Fibroblast of peridontal ligament (primary cell): ENCODE data around the gene DMD.
A peak's percentile ranks its signal among the peaks of the same experiment; 100 is the strongest.

Source experiments
- DNase-seq: peaks from one replicate; pipeline ENCODE4 v3.0.0-alpha.2; 2010; ENCODE audit errors: extremely low read depth

Gene DMD

DNA sequence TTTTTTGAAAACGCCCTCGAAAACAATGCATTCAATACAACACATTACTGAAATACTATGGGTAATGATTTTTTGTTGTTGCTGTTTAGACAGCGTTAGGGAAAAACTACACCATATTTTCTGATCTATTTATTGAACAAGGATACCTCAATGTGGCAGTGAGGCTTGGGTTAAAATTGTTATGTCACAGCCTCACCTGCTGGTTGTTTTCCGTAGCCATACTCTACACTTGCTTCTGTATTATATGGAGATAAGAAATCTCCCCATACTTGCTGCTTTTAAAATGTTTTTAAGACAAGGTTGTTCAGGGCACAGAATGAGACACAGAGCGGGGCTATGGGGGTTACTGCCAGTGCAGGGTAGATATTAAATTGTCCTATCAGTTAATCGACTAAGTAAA, 1917.9 kb downstream of the DMD start:
- no peak for DNase-seq

GRCh38 chrX:31291131-31291530, 1920.2 kb downstream of the DMD start:
- no peak for DNase-seq

DNA sequence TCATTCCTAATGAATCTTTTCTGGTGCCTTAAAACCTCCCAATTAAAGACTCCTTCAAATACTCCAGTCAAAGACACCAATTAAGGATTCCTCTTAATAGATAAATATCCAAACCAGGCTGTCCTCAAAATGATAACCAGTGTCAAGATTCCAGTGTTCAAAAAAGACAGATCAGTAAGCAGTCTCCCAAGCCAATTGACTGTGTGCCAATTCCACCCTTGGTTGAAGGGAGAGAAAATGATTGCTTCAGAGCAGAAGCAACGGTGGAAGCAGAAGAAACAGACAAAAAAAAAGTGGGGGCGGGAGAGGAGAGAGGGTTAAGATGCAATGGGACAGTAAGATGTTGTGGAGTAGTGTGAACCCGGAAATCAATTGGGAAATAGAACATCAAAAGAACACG, 1923.5 kb downstream of the DMD start:
- no peak for DNase-seq

DNA sequence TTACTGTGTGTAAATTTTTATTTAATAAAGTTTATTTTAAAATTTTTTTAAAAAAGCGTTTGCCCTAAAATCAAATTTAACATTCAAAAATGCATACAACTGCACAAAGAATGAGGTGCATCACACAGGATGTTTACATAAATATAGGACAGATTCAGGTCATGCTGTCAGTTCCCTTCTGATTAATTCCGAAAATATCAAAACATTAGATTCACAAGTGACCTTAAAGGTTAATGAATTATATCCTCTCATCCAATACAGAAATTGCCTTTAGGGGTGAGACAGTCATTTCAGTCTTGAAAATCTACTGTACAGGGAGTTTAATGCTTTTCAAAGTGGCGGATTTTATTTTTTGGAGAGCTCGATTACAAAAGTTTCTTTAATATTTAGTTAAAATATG, 1930.8 kb downstream of the DMD start:
- DNase-seq, result no peak

DNA sequence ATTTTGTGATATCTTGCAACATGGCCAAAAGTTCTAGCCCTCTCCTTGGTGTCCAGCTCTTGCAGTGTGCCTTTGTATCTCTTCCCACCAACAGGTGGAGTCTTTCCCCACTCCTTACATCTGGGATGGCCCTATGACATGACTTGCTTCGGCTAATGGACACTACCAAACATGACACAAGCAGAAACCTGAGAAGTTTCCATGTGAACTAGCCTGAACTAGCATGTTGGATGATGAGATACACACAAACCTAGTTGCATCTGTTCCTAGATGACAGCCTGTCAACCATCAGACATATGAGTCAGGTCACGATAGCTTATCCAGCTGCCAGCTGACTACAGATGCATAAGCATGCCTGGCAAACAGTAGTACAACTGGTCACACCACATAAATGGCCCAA, 1932.0 kb downstream of the DMD start:
- peak; percentile 23 for DNase-seq

DNA sequence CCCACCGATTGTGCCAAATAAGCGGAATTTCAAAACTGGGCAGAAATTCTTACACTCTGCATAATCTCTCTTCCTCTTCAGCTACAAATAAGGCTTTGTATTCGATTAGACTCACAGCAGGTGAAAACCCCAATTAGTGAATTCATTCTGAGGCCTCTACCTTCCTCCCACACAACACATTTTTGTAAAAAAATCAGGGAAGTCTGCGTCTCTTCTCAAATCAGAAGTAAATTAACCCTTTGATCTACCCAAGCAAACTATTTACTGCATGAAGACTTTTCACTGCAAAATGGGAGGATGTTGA, 1938.9 kb downstream of the DMD start:
- DNase-seq, result no peak

DNA sequence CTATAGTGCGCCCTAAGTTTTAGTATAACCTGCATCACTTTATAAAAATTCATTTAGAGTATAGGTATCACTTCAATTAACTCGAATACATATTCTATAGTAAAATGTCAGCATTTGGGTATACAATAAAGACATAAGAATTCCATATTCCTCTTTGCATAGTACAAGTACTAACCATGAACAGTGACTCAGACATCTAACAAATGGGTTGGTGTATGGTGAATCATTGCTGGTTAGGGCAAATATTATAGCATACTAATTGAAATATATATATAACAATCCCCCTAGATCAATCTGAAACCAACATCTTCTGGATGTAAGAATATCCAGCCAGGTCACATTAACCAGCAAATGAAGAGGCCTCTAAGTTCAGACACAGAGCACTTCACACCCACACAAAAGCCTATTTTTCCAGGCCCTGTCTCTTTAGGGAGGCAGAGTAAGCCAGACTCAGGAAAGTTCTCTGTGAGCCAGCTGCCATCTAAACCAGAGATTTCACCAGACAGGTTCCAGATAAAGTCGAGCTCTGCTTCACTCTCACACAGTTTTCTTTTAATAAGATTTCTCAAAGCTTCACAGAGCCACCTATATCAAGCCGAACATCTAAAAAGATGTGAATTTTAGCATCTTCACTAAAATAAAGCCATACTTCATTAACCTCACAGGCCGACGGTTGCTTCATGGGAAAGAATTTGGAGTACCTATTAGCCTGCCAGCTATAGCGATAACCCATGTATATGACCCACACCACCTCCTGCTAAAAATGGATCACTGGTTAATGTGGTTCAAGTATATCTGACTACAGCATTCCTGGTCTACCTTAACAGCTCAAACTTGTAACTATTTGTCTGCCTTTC, 1939.5 kb downstream of the DMD start:
- no peak for DNase-seq

DNA sequence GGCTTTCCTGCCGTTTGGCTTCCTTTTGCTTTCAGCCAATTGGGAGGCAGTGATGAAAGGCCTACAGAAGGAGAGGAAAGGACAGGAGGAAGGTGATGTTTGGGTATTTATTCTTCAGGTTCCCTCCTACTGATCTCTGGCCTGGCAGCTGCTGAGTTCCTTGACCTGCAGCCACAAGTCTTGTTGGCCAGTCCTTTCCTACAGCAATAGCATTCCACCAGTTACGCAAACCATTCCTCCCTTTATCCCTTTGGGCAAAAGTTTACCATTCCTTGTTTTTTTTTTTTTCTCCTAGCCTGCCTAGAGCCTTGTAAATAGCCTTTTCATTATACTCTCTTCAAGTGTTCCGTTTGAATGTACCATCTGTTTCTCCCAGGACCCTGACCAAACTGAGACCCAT, 1941.4 kb downstream of the DMD start:
- no peak for DNase-seq

DNA sequence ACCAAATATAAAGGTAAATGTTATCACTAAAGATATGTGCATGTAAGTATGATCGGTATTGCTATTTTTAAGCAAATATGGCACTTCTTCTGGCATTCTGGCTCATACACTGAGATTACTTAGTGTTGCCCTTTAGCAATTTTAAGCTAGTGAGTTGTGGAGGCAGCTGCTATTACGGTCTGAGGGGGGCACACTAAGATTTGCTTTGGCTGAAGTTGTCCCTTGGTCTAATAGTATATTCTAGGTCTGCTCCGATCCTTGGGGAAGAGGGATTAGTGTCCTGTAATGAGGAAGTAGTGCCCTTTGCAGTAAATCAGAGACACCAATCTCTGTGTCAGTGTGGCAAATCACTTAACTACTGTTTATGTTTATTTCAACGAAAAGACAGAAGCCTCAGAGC, 1943.0 kb downstream of the DMD start:
- DNase-seq, result peak; percentile 30

GRCh38 chrX:31266203-31267076, 1944.9 kb downstream of the DMD start:
- DNase-seq, result no peak

- no peak for DNase-seq
These were observed 1946.0 kb downstream of the DMD start for GRCh38 chrX:31265383-31265782.

DNA sequence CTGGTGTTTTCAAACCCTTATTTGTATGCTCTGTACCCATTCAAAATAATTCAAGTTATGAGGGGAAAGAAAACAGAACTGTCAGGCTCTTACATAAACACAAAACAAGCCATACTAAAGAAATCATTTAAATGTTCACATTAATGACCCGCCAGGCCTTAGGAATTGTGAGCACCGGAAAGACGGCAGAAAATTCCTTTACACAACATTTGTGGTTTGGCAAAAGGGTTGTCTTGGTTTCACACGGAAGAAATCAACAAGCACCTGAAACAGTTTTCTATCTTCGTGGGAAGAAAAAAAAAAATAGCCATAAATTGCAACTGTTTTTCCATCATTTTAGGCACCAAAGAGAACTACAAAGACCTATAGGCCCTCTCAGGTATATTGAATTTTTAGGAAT, 1951.0 kb downstream of the DMD start:
- peak; percentile 38 for DNase-seq

- no peak for DNase-seq
These were observed 1953.2 kb downstream of the DMD start for GRCh38 chrX:31258166-31258565.

DNA sequence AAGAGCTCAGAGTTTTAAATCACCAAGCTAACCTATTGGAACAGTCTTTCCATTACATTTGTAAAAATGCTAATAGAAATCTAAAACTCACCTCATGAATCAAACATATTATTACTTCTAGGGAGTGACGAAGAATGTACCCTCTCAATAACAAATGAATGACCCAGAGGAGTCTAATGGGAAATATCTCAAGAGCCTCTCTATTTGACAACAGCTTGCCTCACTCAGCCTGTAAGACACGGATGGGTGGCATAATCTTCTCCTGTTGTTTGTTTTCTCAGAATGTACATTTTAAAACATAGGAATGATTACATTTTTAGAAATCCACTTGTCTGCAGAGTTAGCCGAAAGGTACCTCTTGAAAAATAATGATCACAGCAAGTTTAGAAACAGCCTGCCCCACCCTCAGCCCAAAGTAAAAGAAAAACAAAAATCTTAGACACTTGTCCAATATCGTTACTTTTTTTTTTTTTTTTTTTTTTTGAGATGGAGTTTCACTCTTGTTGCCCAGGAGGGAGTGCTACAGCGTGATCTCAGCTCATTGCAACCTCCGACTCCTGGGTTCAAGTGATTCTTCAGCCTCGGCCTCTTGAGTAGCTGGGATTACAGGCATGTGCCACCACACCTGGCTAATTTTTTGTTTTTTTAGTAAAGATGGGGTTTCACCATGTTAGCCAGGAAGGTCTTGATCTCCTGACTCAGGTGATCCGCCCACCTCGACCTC, 1955.9 kb downstream of the DMD start:
- no peak for DNase-seq

DNA sequence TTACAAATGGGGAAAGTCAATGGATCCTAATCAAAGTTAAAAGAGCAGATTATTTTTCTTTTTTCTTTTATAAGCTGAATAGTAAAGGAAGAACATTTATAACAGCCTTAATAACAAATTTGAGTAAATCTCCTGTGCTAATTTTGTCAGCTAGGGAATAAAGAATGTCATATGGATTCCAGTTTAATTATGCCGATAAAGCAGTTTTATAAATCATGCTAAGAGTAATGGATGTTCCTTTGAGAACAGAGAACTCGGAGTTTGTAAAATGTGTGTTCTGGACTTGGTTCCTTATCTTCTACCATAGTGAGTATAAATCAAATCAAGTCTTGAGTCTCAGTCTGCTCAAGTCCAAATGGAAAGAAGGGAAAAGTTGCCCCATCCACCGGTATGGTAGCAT, 1959.2 kb downstream of the DMD start:
- DNase-seq, result no peak

DNA sequence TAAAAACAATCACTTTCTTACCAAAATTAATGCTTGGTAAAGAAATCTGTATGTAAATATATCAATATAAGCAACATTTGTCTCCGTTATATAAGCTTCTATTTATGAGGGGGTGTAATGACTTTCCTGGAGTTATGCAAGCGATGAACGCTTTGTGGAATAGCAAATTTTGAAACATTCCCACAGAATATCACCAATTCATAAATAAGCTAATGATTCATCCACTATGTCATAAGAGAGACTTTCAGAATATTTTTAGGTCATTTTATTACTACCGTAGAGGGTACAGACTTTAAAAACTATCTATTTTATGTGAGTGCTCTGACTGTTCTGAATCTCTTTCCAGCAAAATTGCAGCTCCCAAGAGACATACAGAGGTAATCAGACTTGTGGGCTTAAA, 1960.0 kb downstream of the DMD start:
- DNase-seq, result no peak

- no peak for DNase-seq
These were observed 1965.6 kb downstream of the DMD start for GRCh38 chrX:31245714-31246113.

GRCh38 chrX:31243804-31244203, 1967.5 kb downstream of the DMD start:
- DNase-seq, result no peak

DNA sequence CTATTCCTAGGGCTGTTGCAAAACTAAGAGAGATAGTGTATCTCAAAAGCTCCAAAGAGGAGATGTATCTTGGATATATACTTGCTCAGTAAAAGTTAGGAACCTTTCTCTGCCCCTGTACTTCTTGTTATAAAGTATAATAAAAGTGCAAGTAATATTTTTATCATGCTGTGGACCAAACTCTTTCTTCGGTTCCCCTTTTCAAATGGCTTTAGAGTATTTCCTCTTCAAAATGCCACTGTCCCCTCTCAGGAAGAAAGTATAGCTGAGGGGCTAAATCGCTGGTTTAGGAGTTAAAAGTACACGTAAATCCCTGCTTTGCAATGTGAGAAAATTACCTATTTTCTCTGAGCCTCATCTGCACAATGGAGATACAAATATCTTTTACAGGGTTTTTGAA, 1970.4 kb downstream of the DMD start:
- no peak for DNase-seq

GRCh38 chrX:31237189-31237588, 1974.2 kb downstream of the DMD start:
- no peak for DNase-seq

GRCh38 chrX:31236231-31236630, 1975.1 kb downstream of the DMD start:
- no peak for DNase-seq

- DNase-seq, result no peak
These were observed 1977.3 kb downstream of the DMD start for GRCh38 chrX:31233941-31234496.
